Measurements from ENCODE around the gene ARHGEF39.
A peak's percentile ranks its signal among the peaks of the same experiment; 100 is the strongest.
"Not testable (repeated sequence)": the region's sequence is repeated elsewhere in the genome, so short reads cannot be mapped to it uniquely, and the experiment has no call there.

ARHGEF39 gene

GRCh38 chr9:35616681-35617459 is 48.1 kb downstream of the ARHGEF39 start:
- DNase-seq: no peak

- peak in 1 of 2 experiments; percentile 34 for DNase-seq
These were observed 48.9 kb downstream of the ARHGEF39 start for GRCh38 chr9:35615981-35616680.

GRCh38 chr9:35612843-35613242 is 52.2 kb downstream of the ARHGEF39 start:
- no peak for DNase-seq

- not testable (repeated sequence) for DNase-seq
These were observed 52.9 kb downstream of the ARHGEF39 start for GRCh38 chr9:35612066-35612465.

GRCh38 chr9:35611230-35611797 is 53.7 kb downstream of the ARHGEF39 start:
- DNase-seq: peak; percentile 11 to 28

GRCh38 chr9:35609820-35610163 is 55.2 kb downstream of the ARHGEF39 start:
- no peak for DNase-seq
